Transverse colon (tissue), 4 donors: ENCODE results near the gene CDK15. TPM values are rescaled to one million over a fixed set of nuclear protein-coding genes. Genes with fewer than 3 reads are reported as not detected.

Experiments
- DNase-seq: peaks from one replicate; pipeline ENCODE4 v3.0.0-alpha.2; 2019
- H3K27ac ChIP-seq, 4 donors: fragments of 200-600 bp; sonication (generic); 2 replicates each; pipeline ENCODE4 v1.5.1; 2016 to 2018; ENCODE audit warnings: inconsistent platforms in 4 of 4
- H3K27me3 ChIP-seq: fragments of 200-600 bp; sonication (generic); 2 replicates; pipeline ENCODE4 v1.5.1; 2017; ENCODE audit warnings: inconsistent platforms
- H3K36me3 ChIP-seq, 4 donors: fragments of 200-600 bp; sonication (generic); 2 replicates each; pipeline ENCODE4 v1.5.1; 2017 to 2019; ENCODE audit warnings: inconsistent platforms in 4 of 4
- H3K4me1 ChIP-seq, 4 donors: fragments of 200-600 bp; sonication (generic); 2 replicates each; pipeline ENCODE4 v1.5.1; 2017 to 2020; ENCODE audit warnings: inconsistent platforms in 4 of 4
- H3K4me3 ChIP-seq, 4 donors: fragments of 200-600 bp; sonication (generic); 1 replicate in 1 of 4; 2 replicates in 3 of 4; pipeline versions ENCODE4 v1.5.1 to v1.6.1; 2017 to 2019; ENCODE audit warnings: inconsistent platforms in 4 of 4
- H3K9me3 ChIP-seq, 2 donors: fragments of 200-600 bp; sonication (generic); 2 replicates each; pipeline ENCODE4 v1.5.1; 2017 to 2019; ENCODE audit warnings: inconsistent platforms in 2 of 2
- EP300 ChIP-seq: sonication (generic); formaldehyde crosslinking; IDR thresholded peaks from one replicate; pipeline ENCODE4 v1.6.1; 2017; ENCODE audit warnings: antibody characterized with exemption, low read depth
- POLR2A ChIP-seq: fragments of 450-650 bp; IDR thresholded peaks from one replicate; pipeline ENCODE4 v1.6.1; 2016; ENCODE audit warnings: antibody characterized with exemption, mild to moderate bottlenecking, moderate library complexity
- POLR2AphosphoS5 ChIP-seq, 3 donors: sonication (generic); formaldehyde crosslinking; IDR thresholded peaks; one replicate each; pipeline ENCODE4 v1.6.1; 2016; ENCODE audit warnings: antibody characterized with exemption in 3 of 3
- WGBS, 2 donors: methylation state at CpG; one replicate each; pipeline ENCODE4 v1.1.5; 2018; ENCODE audit warnings: low coverage in 1 of 2; 5-methylcytosine and 5-hydroxymethylcytosine counted together
- in situ Hi-C, 4 donors: fragments of 200-750 bp; cut with MboI; loops; one replicate each; pipeline versions ENCODE4 v1.15.0 to v1.15.1; 2017; ENCODE audit warnings: low sequenced_read_pairs in 3 of 4, low pct_ligation_motif_present in 1 of 4, low pct_unique_long_range_greater_than_20kb in 1 of 4
- intact Hi-C: fragments of 100-400 bp; cut with DNase I; formaldehyde crosslinking; loops from one replicate; pipeline ENCODE4 v1.15.1; 2023; ENCODE audit warnings: low total_unique reads
- total RNA-seq, 4 donors: library from RNA; depleted of rRNA; stranded (reverse); fragments of >200 nt; gene quantifications; one replicate each; pipeline ENCODE4 v1.1.0, GENCODE V29; 2016
- TF ChIP-seq, protein P1 (sequence below), 5 experiments: fragments of 200-600 bp in 3 of 5; fragments of 450-650 bp in 2 of 5; sonication (generic) in 3 of 5; IDR thresholded peaks; 1 replicate in 2 of 5; 2 replicates in 3 of 5; pipeline ENCODE4 v1.5.1; 2016 to 2017; ENCODE audit warnings: antibody characterized with exemption in 5 of 5, inconsistent platforms in 3 of 5, mild to moderate bottlenecking in 2 of 5, moderate library complexity in 1 of 5

The CDK15 gene
- total RNA-seq, 4 donors from 2014 or later: 0.14 to 0.79 TPM; not detected in 2

DNA sequence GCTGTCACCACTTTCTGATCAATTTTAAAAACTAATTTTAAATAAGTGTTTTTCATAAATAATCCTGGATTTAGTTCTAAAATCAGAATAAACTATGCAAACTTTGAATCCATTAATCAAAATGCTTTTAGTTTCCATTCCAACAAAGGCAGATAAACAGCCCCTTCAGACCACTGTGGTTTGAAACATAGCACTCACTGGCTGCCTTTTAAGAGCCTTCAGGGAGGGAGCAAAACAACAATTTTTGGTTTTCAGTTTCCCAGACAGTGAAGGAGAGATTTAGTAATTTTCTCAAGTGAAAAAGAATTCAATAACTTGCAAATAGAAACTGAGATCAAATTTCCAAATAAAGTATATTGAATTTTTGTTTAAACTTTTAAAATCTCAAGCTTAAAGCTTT lies 46.1 kb downstream of the CDK15 start:
- in situ Hi-C loops: loop anchor here in 2 of 4 donors (10.0 to 25.0 kb wide), 2 partner anchors 332 to 335 kb away; no protein-coding TSS in a partner anchor
- H3K36me3 ChIP-seq: no peaks in the 10 kb centered on the region

GRCh38 chr2:201852878-201853415 lies 46.6 kb downstream of the CDK15 start:
- Histone ChIP-seq H3K4me3 (no peak overlapping the region), H3K9me3 (no peaks in the 10 kb centered on the region), H3K4me1 (no peaks in the 10 kb centered on the region), H3K27ac (no peak overlapping the region), H3K36me3 (no peaks in the 10 kb centered on the region), H3K27me3 (peaks cover 6% of the 10 kb centered on the region)
- in situ Hi-C loops: loop anchor here in 2 of 4 donors (10.0 to 25.0 kb wide), 2 partner anchors 332 to 334 kb away; no protein-coding TSS in a partner anchor
- TF ChIP-seq POLR2A: no peak
- no peak for TF ChIP-seq POLR2AphosphoS5 (IDR thresholded peaks at IDR 0.05)
- no peak for TF ChIP-seq EP300
- TF ChIP-seq, protein P1, sequence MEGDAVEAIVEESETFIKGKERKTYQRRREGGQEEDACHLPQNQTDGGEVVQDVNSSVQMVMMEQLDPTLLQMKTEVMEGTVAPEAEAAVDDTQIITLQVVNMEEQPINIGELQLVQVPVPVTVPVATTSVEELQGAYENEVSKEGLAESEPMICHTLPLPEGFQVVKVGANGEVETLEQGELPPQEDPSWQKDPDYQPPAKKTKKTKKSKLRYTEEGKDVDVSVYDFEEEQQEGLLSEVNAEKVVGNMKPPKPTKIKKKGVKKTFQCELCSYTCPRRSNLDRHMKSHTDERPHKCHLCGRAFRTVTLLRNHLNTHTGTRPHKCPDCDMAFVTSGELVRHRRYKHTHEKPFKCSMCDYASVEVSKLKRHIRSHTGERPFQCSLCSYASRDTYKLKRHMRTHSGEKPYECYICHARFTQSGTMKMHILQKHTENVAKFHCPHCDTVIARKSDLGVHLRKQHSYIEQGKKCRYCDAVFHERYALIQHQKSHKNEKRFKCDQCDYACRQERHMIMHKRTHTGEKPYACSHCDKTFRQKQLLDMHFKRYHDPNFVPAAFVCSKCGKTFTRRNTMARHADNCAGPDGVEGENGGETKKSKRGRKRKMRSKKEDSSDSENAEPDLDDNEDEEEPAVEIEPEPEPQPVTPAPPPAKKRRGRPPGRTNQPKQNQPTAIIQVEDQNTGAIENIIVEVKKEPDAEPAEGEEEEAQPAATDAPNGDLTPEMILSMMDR (IDR thresholded peaks at IDR 0.05): no peak
- intact Hi-C loops: no loop called here
- 59% methylated on average over 1 of the region's 1 CpG; no CpG with 5 or more reads in 1 of the 2 donors for WGBS, 2 donors
- DNase-seq: no peak

More for the DNA sequence above, 46.1 kb downstream of the CDK15 start:
- H3K27me3 ChIP-seq: peaks cover 1% of the 10 kb centered on the region
- TF ChIP-seq POLR2AphosphoS5 (IDR thresholded peaks at IDR 0.05) (no peak), POLR2A (no peak), EP300 (no peak)
- TF ChIP-seq, protein P1 (IDR thresholded peaks at IDR 0.05): no peak
- H3K27ac ChIP-seq: no peak overlapping the region
- H3K9me3 ChIP-seq: no peaks in the 10 kb centered on the region
- no peak for DNase-seq
- H3K4me3 ChIP-seq: no peak overlapping the region
- intact Hi-C loops: no loop called here
- H3K4me1 ChIP-seq: no peaks in the 10 kb centered on the region

- H3K9me3 ChIP-seq: no peaks in the 10 kb centered on the region
- no peaks in the 10 kb centered on the region for H3K36me3 ChIP-seq
- DNase-seq: no peak
- TF ChIP-seq POLR2AphosphoS5 (IDR thresholded peaks at IDR 0.05): no peak
- TF ChIP-seq, protein P1 (IDR thresholded peaks at IDR 0.05): no peak
- no peak for TF ChIP-seq EP300
- TF ChIP-seq POLR2A: no peak
- intact Hi-C loops: no loop called here
- in situ Hi-C loops: loop anchor here in 2 of 4 donors (10.0 to 25.0 kb wide), 2 partner anchors 330 to 333 kb away; no protein-coding TSS in a partner anchor
- 70 to 81% methylated on average over 4 of the region's 4 CpGs for WGBS, 2 donors
- H3K27me3 ChIP-seq: peaks cover 18% of the 10 kb centered on the region
- H3K27ac ChIP-seq: no peak overlapping the region
- no peak overlapping the region for H3K4me3 ChIP-seq
- peaks cover 0 to 10% (median 7%) of the 10 kb centered on the region in 4 donors for H3K4me1 ChIP-seq
Observed at GRCh38 chr2:201854221-201854801, 48.0 kb downstream of the CDK15 start.

GRCh38 chr2:201854841-201855240 lies 48.5 kb downstream of the CDK15 start:
- intact Hi-C loops: no loop called here
- in situ Hi-C loops: loop anchor here in 3 of 4 donors (5.0 to 25.0 kb wide), 3 partner anchors 317 to 332 kb away; no protein-coding TSS in a partner anchor
- H3K9me3 ChIP-seq: no peaks in the 10 kb centered on the region
- peaks cover 0 to 11% (median 8%) of the 10 kb centered on the region in 4 donors for H3K4me1 ChIP-seq
- H3K36me3 ChIP-seq: no peaks in the 10 kb centered on the region
- TF ChIP-seq, protein P1 (IDR thresholded peaks at IDR 0.05): no peak
- TF ChIP-seq POLR2A: no peak
- WGBS, 2 donors: 91 to 100% methylated on average over 1 to 4 of the region's 4 CpGs
- DNase-seq: no peak
- H3K27me3 ChIP-seq: peaks cover 18% of the 10 kb centered on the region
- H3K27ac ChIP-seq: no peak overlapping the region
- no peak overlapping the region for H3K4me3 ChIP-seq
